WTC11 (cell line): ENCODE measurements around the gene PKP4. TPM values are rescaled to one million over a fixed set of nuclear protein-coding genes. Genes with fewer than 3 reads are reported as not detected.

Experiments
- ATAC-seq: fragments of 200-7000 bp; cut with Tn5 transposase; 2 replicates; pipeline ENCODE4 v1.10.0; 2021; ENCODE audit warnings: mild to moderate bottlenecking, moderate library complexity
- CTCF ChIA-PET: fragments of 300-600 bp; sonication (Branson Sonifier 250); formaldehyde crosslinking; loops from one replicate; lab custom pipeline; 2021; ENCODE audit warnings: antibody characterized with exemption; lab: Charles Lee
- POLR2A ChIA-PET: fragments of 350-600 bp; sonication (Branson Sonifier 250); formaldehyde crosslinking; loops from one replicate; lab custom pipeline; 2021; ENCODE audit warnings: antibody characterized with exemption; lab: Charles Lee
- DNase-seq: peaks from one replicate; pipeline ENCODE4 v3.0.0; 2021; ENCODE audit warnings: low spot score
- H3K27ac Mint-ChIP-seq: 2 replicates; pipeline ENCODE4 v1.8.0; 2021; ENCODE audit warnings: mixed read lengths
- H3K27me3 Mint-ChIP-seq: 2 replicates; pipeline ENCODE4 v1.8.0; 2021; ENCODE audit warnings: low read depth, mild to moderate bottlenecking, moderate library complexity, mixed read lengths
- H3K36me3 Mint-ChIP-seq: 2 replicates; pipeline ENCODE4 v1.8.0; 2021; ENCODE audit warnings: mixed read lengths
- H3K4me1 Mint-ChIP-seq: 2 replicates; pipeline ENCODE4 v1.8.0; 2022; ENCODE audit warnings: mixed read lengths
- H3K4me3 Mint-ChIP-seq: 2 replicates; pipeline ENCODE4 v1.8.0; 2021; ENCODE audit warnings: mild to moderate bottlenecking, moderate library complexity, mixed read lengths
- H3K9me3 Mint-ChIP-seq: 2 replicates; pipeline ENCODE4 v1.8.0; 2021; ENCODE audit warnings: mixed read lengths
- CDX4 ChIP-seq: fragments of 250-450 bp; sonication (Bioruptor Pico); IDR thresholded peaks from 2 replicates; pipeline ENCODE4 v1.9.0; 2021; ENCODE audit warnings: moderate library complexity, mild to moderate bottlenecking, inconsistent platforms, borderline replicate concordance
- EMX1 ChIP-seq: fragments of 250-450 bp; sonication (Bioruptor Pico); IDR thresholded peaks from 2 replicates; pipeline ENCODE4 v1.8.0; 2021; ENCODE audit warnings: mild to moderate bottlenecking
- KAT7 ChIP-seq: sonication (generic); formaldehyde crosslinking; IDR thresholded peaks from 2 replicates; pipeline ENCODE4 v1.8.1; 2023; ENCODE audit warnings: missing genetic modification reagents, mild to moderate bottlenecking, borderline replicate concordance
- NFE2L1 ChIP-seq: sonication (generic); formaldehyde crosslinking; IDR thresholded peaks from 2 replicates; pipeline ENCODE4 v1.8.1; 2023; ENCODE audit warnings: missing genetic modification reagents
- PRRX2 ChIP-seq: fragments of 250-450 bp; sonication (Bioruptor Pico); IDR thresholded peaks from 2 replicates; pipeline ENCODE4 v1.8.0; 2021; ENCODE audit warnings: mild to moderate bottlenecking
- ZNF219 ChIP-seq: sonication (generic); formaldehyde crosslinking; IDR thresholded peaks from 2 replicates; pipeline ENCODE4 v1.8.0; 2023; ENCODE audit warnings: missing genetic modification reagents, mild to moderate bottlenecking, borderline replicate concordance
- ZNF263 ChIP-seq: sonication (generic); formaldehyde crosslinking; IDR thresholded peaks from 2 replicates; pipeline ENCODE4 v1.8.1; 2022; ENCODE audit warnings: low read depth, mild to moderate bottlenecking, moderate library complexity, missing genetic modification reagents
- ZNF396 ChIP-seq: fragments of 250-450 bp; sonication (Bioruptor Pico); IDR thresholded peaks from 2 replicates; pipeline ENCODE4 v1.8.0; 2021; ENCODE audit warnings: mild to moderate bottlenecking, moderate library complexity, borderline replicate concordance
- ZNF532 ChIP-seq: fragments of 250-450 bp; sonication (Bioruptor Pico); IDR thresholded peaks from 2 replicates; pipeline ENCODE4 v1.9.0; 2021; ENCODE audit warnings: mild to moderate bottlenecking, borderline replicate concordance
- ZNF671 ChIP-seq: fragments of 250-450 bp; sonication (Bioruptor Pico); IDR thresholded peaks from 2 replicates; pipeline ENCODE4 v1.8.0; 2021; ENCODE audit warnings: mild to moderate bottlenecking
- total RNA-seq: library from RNA; stranded (reverse); gene quantifications from 3 replicates; pipeline ENCODE4 v1.2.3, GENCODE V29; 2021
- TF ChIP-seq, protein P1 (sequence below): sonication (generic); formaldehyde crosslinking; IDR thresholded peaks from 2 replicates; pipeline ENCODE4 v1.8.1; 2023; ENCODE audit warnings: mild to moderate bottlenecking, missing genetic modification reagents
- TF ChIP-seq, protein P2 (sequence below): sonication (generic); formaldehyde crosslinking; IDR thresholded peaks from 2 replicates; pipeline ENCODE4 v1.8.0; 2022; ENCODE audit warnings: mild to moderate bottlenecking, missing genetic modification reagents

Gene PKP4
- total RNA-seq, 1 experiment from 2014 or later = 78.9 TPM

- TF ChIP-seq ZNF219 (CRISPR knock-in tag) = no peak
These were observed 159.8 kb downstream of the PKP4 start (continued) for GRCh38 chr2:158616480-158617000.

GRCh38 chr2:158618891-158619490 lies 162.2 kb downstream of the PKP4 start:
- peaks cover 13% of the 10 kb centered on the region for H3K36me3 Mint-ChIP-seq
- peak overlapping the region; percentile 86 for H3K27ac Mint-ChIP-seq
- CTCF ChIA-PET = interaction anchor here (1.0 to 1.9 kb wide), 9 partner anchors 127 to 595 kb away, joined by 3 to 8 read pairs (median 4); no protein-coding TSS in a partner anchor
- no peak overlapping the region for H3K4me3 Mint-ChIP-seq
- no peak for TF ChIP-seq KAT7 (CRISPR knock-in tag)
- TF ChIP-seq CDX4 (CRISPR knock-in tag) = no peak
- TF ChIP-seq ZNF671 (CRISPR knock-in tag) = no peak
- TF ChIP-seq ZNF263 (CRISPR knock-in tag) = no peak
- TF ChIP-seq EMX1 (CRISPR knock-in tag) = no peak
- no peak for TF ChIP-seq ZNF219 (CRISPR knock-in tag)
- TF ChIP-seq, protein P1, sequence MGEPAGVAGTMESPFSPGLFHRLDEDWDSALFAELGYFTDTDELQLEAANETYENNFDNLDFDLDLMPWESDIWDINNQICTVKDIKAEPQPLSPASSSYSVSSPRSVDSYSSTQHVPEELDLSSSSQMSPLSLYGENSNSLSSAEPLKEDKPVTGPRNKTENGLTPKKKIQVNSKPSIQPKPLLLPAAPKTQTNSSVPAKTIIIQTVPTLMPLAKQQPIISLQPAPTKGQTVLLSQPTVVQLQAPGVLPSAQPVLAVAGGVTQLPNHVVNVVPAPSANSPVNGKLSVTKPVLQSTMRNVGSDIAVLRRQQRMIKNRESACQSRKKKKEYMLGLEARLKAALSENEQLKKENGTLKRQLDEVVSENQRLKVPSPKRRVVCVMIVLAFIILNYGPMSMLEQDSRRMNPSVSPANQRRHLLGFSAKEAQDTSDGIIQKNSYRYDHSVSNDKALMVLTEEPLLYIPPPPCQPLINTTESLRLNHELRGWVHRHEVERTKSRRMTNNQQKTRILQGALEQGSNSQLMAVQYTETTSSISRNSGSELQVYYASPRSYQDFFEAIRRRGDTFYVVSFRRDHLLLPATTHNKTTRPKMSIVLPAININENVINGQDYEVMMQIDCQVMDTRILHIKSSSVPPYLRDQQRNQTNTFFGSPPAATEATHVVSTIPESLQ (CRISPR knock-in tag) = no peak
- TF ChIP-seq ZNF396 = no peak
- no peak for TF ChIP-seq PRRX2 (CRISPR knock-in tag)
- TF ChIP-seq ZNF532 (CRISPR knock-in tag) = no peak
- TF ChIP-seq, all 79 proteins: peak for 0
- Mint-ChIP-seq H3K4me1 (peaks cover 8% of the 10 kb centered on the region), H3K9me3 (no peaks in the 10 kb centered on the region), H3K27me3 (no peaks in the 10 kb centered on the region)
- DNase-seq (no peak), ATAC-seq (no peak)
- POLR2A ChIA-PET = no interaction called here

- peak; percentile 69 for ATAC-seq
- no peaks in the 10 kb centered on the region for H3K9me3 Mint-ChIP-seq
- H3K4me3 Mint-ChIP-seq = no peak overlapping the region
- TF ChIP-seq NFE2L1 = 0 out of 2 replicates have a peak, but pooled peaks have one; percentile 49
- TF ChIP-seq, protein P2, sequence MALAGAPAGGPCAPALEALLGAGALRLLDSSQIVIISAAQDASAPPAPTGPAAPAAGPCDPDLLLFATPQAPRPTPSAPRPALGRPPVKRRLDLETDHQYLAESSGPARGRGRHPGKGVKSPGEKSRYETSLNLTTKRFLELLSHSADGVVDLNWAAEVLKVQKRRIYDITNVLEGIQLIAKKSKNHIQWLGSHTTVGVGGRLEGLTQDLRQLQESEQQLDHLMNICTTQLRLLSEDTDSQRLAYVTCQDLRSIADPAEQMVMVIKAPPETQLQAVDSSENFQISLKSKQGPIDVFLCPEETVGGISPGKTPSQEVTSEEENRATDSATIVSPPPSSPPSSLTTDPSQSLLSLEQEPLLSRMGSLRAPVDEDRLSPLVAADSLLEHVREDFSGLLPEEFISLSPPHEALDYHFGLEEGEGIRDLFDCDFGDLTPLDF (CRISPR knock-in tag) = no peak
- peaks cover 14% of the 10 kb centered on the region for H3K36me3 Mint-ChIP-seq
- DNase-seq = no peak
- H3K27me3 Mint-ChIP-seq = no peaks in the 10 kb centered on the region
- H3K27ac Mint-ChIP-seq = no peak overlapping the region
- ChIA-PET POLR2A (no interaction called here), CTCF (interaction anchor here (1.0 to 1.9 kb wide), 7 partner anchors 126 to 595 kb away, joined by 3 to 8 read pairs (median 4); no protein-coding TSS in a partner anchor)
- peaks cover 8% of the 10 kb centered on the region for H3K4me1 Mint-ChIP-seq
These were observed 162.7 kb downstream of the PKP4 start for GRCh38 chr2:158619496-158619895.
